ENCODE measurements around the gene FRK. TPM values are rescaled to one million over a fixed set of nuclear protein-coding genes. Genes with fewer than 3 reads are reported as not detected.
A peak's percentile ranks its signal among the peaks of the same experiment; 100 is the strongest.

The FRK gene
- total and polyA plus RNA-seq, 8 donors = 1.0 to 23.3 (median 6.2) TPM

DNA sequence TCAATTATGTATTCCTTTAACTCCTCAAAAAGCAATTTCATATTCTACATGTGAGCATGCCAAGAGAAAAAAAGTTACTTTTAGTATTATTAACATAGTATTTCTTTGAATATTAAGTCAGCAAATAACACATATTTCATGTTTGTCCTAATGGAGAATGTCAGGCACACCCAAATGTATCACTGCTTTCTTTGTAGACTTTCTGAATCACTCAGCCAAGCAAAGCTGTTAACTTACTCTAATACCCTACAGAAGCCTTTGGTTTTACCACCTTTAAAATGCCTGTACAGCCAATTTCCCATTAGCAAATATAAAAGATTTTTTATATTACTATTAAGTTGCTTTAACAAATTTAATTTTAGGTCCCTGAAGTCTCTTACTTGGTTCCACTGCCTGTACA is 23.8 kb downstream of the FRK start:
- DNase-seq = peak in 1 of 2 donors; percentile 57
- no peaks in the 10 kb centered on the region for H3K36me3 ChIP-seq
- H3K9me3 ChIP-seq = no peaks in the 10 kb centered on the region
- intact Hi-C loops (cut with DNase I; ENCODE audit: low total_unique reads) = no loop called here
- peak overlapping the region in 3 of 5 donors; percentile 20 to 71 (median 63) for H3K27ac ChIP-seq
- H3K27me3 ChIP-seq = no peaks in the 10 kb centered on the region
- H3K4me3 ChIP-seq = no peak overlapping the region
- TF ChIP-seq, protein P1, sequence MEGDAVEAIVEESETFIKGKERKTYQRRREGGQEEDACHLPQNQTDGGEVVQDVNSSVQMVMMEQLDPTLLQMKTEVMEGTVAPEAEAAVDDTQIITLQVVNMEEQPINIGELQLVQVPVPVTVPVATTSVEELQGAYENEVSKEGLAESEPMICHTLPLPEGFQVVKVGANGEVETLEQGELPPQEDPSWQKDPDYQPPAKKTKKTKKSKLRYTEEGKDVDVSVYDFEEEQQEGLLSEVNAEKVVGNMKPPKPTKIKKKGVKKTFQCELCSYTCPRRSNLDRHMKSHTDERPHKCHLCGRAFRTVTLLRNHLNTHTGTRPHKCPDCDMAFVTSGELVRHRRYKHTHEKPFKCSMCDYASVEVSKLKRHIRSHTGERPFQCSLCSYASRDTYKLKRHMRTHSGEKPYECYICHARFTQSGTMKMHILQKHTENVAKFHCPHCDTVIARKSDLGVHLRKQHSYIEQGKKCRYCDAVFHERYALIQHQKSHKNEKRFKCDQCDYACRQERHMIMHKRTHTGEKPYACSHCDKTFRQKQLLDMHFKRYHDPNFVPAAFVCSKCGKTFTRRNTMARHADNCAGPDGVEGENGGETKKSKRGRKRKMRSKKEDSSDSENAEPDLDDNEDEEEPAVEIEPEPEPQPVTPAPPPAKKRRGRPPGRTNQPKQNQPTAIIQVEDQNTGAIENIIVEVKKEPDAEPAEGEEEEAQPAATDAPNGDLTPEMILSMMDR (IDR thresholded peaks at IDR 0.05) = no peak
- TF ChIP-seq POLR2AphosphoS5 (IDR thresholded peaks at IDR 0.05) (no peak), EP300 (IDR thresholded peaks at IDR 0.05) (no peak), POLR2A (IDR thresholded peaks at IDR 0.05) (no peak)
- peaks cover 5 to 33% (median 19%) of the 10 kb centered on the region in 4 donors for H3K4me1 ChIP-seq

DNA sequence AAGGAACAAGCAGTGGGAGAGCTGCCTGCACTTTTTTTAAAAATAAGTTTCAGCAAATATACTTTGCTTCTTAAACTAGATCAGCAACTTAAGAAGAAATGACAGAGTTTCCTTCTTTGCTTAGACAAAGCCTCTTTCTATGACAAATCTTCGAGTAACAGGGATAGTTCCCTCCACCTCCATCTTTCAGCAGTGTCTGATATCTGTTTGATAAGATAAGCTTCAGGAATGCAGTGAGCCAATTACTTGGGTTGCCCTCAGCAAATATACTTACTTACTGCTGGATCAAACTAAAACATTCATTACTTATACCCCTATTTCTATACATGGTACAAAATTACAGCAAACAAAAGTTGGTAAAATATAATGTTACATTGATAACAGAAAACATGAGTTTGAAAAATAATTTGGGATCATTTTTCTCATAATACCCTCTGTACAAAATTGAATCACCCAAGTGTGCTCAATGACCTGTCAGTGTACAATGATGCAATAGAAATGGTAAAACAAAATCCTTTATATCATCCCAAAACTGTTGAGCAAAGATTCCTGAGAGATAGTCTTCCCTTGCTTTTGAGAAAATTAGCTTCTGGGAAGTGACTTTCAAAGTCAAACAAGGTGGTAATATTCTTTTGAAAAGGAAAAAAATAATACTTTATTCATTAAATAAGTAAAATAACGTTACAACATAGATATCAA is 24.5 kb downstream of the FRK start:
- Histone ChIP-seq H3K4me3 (no peak overlapping the region), H3K27me3 (no peaks in the 10 kb centered on the region), H3K27ac (peak overlapping the region in 4 of 5 donors; percentile 20 to 71 (median 53)), H3K36me3 (no peaks in the 10 kb centered on the region), H3K9me3 (no peaks in the 10 kb centered on the region), H3K4me1 (peaks cover 5 to 33% (median 19%) of the 10 kb centered on the region in 4 donors)
- no peak for DNase-seq
- 6 to 42% (median 22%) methylated on average over 2 of the region's 2 CpGs for WGBS, 5 donors
- no peak for TF ChIP-seq EP300 (IDR thresholded peaks at IDR 0.05)
- no peak for TF ChIP-seq POLR2AphosphoS5 (IDR thresholded peaks at IDR 0.05)
- TF ChIP-seq, protein P1 (IDR thresholded peaks at IDR 0.05) = no peak
- no peak for TF ChIP-seq POLR2A (IDR thresholded peaks at IDR 0.05)
- intact Hi-C loops (cut with DNase I; ENCODE audit: low total_unique reads) = no loop called here

DNA sequence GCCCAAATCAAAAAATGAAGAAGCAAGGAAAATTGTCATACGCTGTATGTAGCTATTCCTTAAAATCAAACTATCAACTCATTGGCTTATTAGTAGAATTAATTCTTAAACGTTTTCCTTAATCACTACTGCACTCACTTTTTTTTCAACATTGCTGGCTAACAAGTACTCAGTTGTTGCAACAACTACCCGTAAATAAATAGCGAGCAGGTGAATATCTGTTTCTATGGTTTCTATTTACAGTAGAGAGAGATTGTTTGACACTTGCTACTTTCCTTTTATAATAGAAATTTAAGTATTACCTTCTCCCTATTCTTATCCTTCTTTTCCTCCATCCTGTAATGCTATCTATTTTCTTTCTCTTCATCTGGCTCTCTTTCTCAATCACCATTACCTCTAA is 25.1 kb downstream of the FRK start:
- H3K4me1 ChIP-seq = peaks cover 5 to 35% (median 19%) of the 10 kb centered on the region in 4 donors
- H3K27me3 ChIP-seq = no peaks in the 10 kb centered on the region
- H3K27ac ChIP-seq = peak overlapping the region in 4 of 5 donors; percentile 20 to 71 (median 53)
- DNase-seq = no peak
- no peak overlapping the region for H3K4me3 ChIP-seq
- no peaks in the 10 kb centered on the region for H3K9me3 ChIP-seq
- TF ChIP-seq POLR2AphosphoS5 (IDR thresholded peaks at IDR 0.05) = no peak
- WGBS, 5 donors = 38 to 60% (median 52%) methylated on average over 4 of the region's 4 CpGs
- intact Hi-C loops (cut with DNase I; ENCODE audit: low total_unique reads) = no loop called here
- no peaks in the 10 kb centered on the region for H3K36me3 ChIP-seq

DNA sequence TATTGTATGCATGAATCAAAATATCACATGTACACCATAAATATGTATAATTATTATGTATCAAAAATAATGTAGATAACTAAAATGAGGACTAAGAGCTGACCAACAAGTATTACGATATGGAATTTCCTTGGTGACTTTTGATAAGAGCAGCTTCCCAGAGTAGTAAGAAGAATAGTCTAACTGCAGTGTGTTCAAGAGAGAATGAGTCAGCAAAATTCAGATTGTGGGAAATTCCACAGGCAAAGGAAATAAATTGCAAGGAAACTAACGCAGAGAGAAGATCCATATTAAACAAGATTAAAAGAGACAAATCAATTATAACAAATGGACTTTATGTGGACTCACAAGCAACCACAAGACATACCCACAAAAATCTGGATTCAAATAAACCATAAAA is 26.4 kb downstream of the FRK start:
- H3K27me3 ChIP-seq = no peaks in the 10 kb centered on the region
- peak in 1 of 2 donors; percentile 41 for DNase-seq
- no peaks in the 10 kb centered on the region for H3K9me3 ChIP-seq
- peaks cover 5 to 46% (median 19%) of the 10 kb centered on the region in 4 donors for H3K4me1 ChIP-seq
- TF ChIP-seq POLR2AphosphoS5 (IDR thresholded peaks at IDR 0.05) (peak in 1 of 3 donors; percentile 35), POLR2A (IDR thresholded peaks at IDR 0.05) (no peak), EP300 (IDR thresholded peaks at IDR 0.05) (no peak)
- TF ChIP-seq, protein P1 (IDR thresholded peaks at IDR 0.05) = no peak
- no peaks in the 10 kb centered on the region for H3K36me3 ChIP-seq
- H3K27ac ChIP-seq = peak overlapping the region in 4 of 5 donors; percentile 3 to 35 (median 24)
- WGBS, 5 donors = 16 to 38% (median 22%) methylated on average over 2 of the region's 2 CpGs
- H3K4me3 ChIP-seq = no peak overlapping the region
- intact Hi-C loops (cut with DNase I; ENCODE audit: low total_unique reads) = no loop called here

Data from stomach (tissue), 9 donors.